RWPE1 (cell line): ENCODE measurements around the gene TET1.
"Not testable (repeated sequence)": the region's sequence is repeated elsewhere in the genome, so short reads cannot be mapped to it uniquely, and the experiment has no call there.

Source experiments
- CTCF ChIA-PET: fragments of 350-600 bp; sonication (Branson Sonifier 250); formaldehyde crosslinking; extraction: SDS; loops from one replicate; lab custom pipeline; 2021; lab: Yijun Ruan, JAX
- POLR2A ChIA-PET: fragments of 400-600 bp; formaldehyde crosslinking; extraction: SDS; loops from one replicate; lab custom pipeline; 2020; ENCODE audit warnings: antibody characterized with exemption; ENCODE audit not compliant: low non-redundant PET; lab: Yijun Ruan, JAX
- DNase-seq: peaks from one replicate; pipeline ENCODE4 v3.0.0; 2012; ENCODE audit warnings: low spot score
- H3K27ac ChIP-seq: fragments of 450-650 bp; 2 replicates; pipeline ENCODE4 v1.5.1; 2017
- TF ChIP-seq, protein P1 (sequence below): fragments of 450-650 bp; conservative IDR thresholded peaks from 2 replicates; pipeline ENCODE4 v1.5.1; 2017; ENCODE audit warnings: low read depth, mild to moderate bottlenecking

Gene TET1

DNA sequence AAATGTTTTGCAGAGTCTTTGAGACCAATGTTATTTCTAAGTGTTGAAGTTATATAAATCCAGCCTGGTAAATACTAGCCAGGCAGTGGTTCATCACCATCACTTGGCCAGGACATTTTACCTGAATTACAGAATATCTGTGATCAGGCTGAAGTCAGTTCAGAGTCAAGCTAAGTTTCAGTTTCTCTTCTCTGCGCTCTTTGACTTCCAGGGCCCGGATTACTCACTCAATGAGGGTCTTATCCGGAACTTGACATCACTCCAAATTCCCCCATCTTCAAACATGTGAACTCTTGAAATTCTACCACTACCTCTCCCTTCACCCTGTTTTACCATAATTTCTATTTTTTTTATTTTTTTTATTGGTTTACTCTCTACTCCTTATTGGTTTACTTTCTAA, 124.3 kb downstream of the TET1 start:
- TF ChIP-seq, protein P1, sequence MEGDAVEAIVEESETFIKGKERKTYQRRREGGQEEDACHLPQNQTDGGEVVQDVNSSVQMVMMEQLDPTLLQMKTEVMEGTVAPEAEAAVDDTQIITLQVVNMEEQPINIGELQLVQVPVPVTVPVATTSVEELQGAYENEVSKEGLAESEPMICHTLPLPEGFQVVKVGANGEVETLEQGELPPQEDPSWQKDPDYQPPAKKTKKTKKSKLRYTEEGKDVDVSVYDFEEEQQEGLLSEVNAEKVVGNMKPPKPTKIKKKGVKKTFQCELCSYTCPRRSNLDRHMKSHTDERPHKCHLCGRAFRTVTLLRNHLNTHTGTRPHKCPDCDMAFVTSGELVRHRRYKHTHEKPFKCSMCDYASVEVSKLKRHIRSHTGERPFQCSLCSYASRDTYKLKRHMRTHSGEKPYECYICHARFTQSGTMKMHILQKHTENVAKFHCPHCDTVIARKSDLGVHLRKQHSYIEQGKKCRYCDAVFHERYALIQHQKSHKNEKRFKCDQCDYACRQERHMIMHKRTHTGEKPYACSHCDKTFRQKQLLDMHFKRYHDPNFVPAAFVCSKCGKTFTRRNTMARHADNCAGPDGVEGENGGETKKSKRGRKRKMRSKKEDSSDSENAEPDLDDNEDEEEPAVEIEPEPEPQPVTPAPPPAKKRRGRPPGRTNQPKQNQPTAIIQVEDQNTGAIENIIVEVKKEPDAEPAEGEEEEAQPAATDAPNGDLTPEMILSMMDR, result no peak
- ChIA-PET POLR2A (no interaction called here), CTCF (interaction anchor here (0.7 kb wide), 2 partner anchors 35 to 213 kb away, joined by 5 to 10 read pairs; no protein-coding TSS in a partner anchor)
- no peak for DNase-seq
- H3K27ac ChIP-seq, result no peak overlapping the region

- ChIA-PET POLR2A (no interaction called here), CTCF (interaction anchor here (0.8 to 1.7 kb wide), 2 partner anchors 16 to 348 kb away, joined by 3 to 4 read pairs; no protein-coding TSS in a partner anchor)
- no peak for DNase-seq
Observed at GRCh38 chr10:68696018-68696417, 135.9 kb downstream of the TET1 start.

GRCh38 chr10:68697106-68697505, 137.0 kb downstream of the TET1 start:
- no peak overlapping the region for H3K27ac ChIP-seq
- TF ChIP-seq, protein P1, result no peak
- DNase-seq, result no peak
- CTCF ChIA-PET, result interaction anchor here (0.8 kb wide), 1 partner anchor 349 kb away, joined by 3 read pairs; no protein-coding TSS in a partner anchor
- POLR2A ChIA-PET, result no interaction called here

More at GRCh38 chr10:68696018-68696417, 135.9 kb downstream of the TET1 start:
- TF ChIP-seq, protein P1, result no peak
- no peak overlapping the region for H3K27ac ChIP-seq

GRCh38 chr10:68700197-68700596, 140.1 kb downstream of the TET1 start:
- TF ChIP-seq, protein P1, result no peak
- DNase-seq, result no peak
- ChIA-PET CTCF (interaction anchor here (0.6 kb wide), 1 partner anchor 8 kb away, joined by 5 read pairs; no protein-coding TSS in a partner anchor), POLR2A (no interaction called here)
- no peak overlapping the region for H3K27ac ChIP-seq

GRCh38 chr10:68705548-68705947, 145.4 kb downstream of the TET1 start:
- no peak overlapping the region for H3K27ac ChIP-seq
- DNase-seq, result no peak
- TF ChIP-seq, protein P1, result no peak
- ChIA-PET CTCF (no interaction called here), POLR2A (no interaction called here)

- POLR2A ChIA-PET, result interaction anchor here (0.7 kb wide), 1 partner anchor 12 kb away, joined by 3 read pairs; the partner anchor contains the start of gene CCAR1
- CTCF ChIA-PET, result interaction anchor here (0.7 kb wide), 1 partner anchor 9 kb away, joined by 5 read pairs; no protein-coding TSS in a partner anchor
- not testable (repeated sequence) for DNase-seq, H3K27ac ChIP-seq
Observed at GRCh38 chr10:68708987-68709386, 148.8 kb downstream of the TET1 start.

- DNase-seq, H3K27ac ChIP-seq, POLR2A ChIA-PET: not testable (repeated sequence)
- CTCF ChIA-PET, result interaction anchor here (1.1 kb wide), 1 partner anchor 163 kb away, joined by 3 read pairs; no protein-coding TSS in a partner anchor
Observed at GRCh38 chr10:68713065-68713464, 152.9 kb downstream of the TET1 start.
